T47D (cell line): Measurements from ENCODE around the gene UBE2G2.

Experiments used
- DNase-seq, 2 experiments: peaks; one replicate each; pipeline versions ENCODE4 v3.0.0 to v3.0.0-alpha.2; 2011 to 2012; ENCODE audit warnings: low read depth in 1 of 2, low spot score in 1 of 2
- JUND ChIP-seq: IDR thresholded peaks from 2 replicates; pipeline ENCODE4 v1.6.1; 2012; ENCODE audit warnings: low read depth
- in situ Hi-C: cut with HindIII; loops from 2 replicates; pipeline ENCODE4 v1.10.0; 2016; ENCODE audit warnings: low sequenced_read_pairs, low pct_unique_long_range_greater_than_20kb

The UBE2G2 gene, protein sequence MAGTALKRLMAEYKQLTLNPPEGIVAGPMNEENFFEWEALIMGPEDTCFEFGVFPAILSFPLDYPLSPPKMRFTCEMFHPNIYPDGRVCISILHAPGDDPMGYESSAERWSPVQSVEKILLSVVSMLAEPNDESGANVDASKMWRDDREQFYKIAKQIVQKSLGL

DNA sequence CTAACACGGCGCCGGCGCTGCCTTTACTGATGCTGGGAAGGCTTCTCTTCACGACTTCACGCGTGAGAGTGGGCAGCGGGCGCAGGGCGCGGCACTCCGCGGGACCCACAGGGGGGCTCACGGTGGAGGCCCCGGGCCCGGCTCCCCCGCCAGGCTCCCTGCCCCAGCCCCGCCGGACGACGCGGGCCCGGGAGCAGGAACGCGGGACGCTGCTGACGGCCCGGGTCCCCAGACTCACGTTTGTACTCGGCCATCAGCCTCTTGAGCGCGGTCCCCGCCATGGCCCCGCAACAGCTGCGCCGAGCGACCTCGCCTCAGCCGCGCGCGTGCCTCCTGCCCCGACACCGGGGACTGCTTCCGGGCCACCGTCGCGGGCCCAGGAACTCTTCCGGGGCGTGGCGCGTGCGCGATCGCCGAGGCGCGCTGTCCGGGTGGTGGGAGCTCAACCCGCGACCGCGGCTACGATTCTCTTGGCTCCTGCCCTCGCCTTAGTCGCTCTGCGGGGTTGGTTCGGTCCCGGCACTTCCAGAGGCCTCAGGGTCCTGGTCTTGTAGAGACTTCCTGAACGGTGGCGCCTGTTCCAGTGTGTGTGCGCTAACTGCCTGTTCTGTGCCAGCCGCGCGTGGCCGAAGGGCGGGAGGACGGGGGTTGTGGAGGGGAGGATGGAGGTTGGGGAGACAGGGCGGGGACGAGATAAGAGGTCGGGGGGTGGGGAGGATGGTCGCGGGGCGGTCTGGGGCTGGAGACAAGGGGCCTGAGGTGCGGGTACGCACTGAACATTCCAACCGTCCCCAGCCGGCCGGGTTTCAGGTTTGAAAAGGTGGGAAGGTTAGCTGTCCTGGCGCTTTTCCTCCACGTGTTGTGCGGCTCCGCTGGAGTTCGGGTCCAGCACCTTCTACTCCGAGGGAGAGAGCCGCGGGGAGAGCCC, at the start of gene UBE2G2:
TSS of gene UBE2G2 (minus strand) at position 353 of the 928 bp plus-strand sequence. CDS start at position 281, 72 bp downstream.
- in situ Hi-C loops = no loop called here
- DNase-seq = peak; percentile 86 to 92
- TF ChIP-seq JUND = no peak

DNA sequence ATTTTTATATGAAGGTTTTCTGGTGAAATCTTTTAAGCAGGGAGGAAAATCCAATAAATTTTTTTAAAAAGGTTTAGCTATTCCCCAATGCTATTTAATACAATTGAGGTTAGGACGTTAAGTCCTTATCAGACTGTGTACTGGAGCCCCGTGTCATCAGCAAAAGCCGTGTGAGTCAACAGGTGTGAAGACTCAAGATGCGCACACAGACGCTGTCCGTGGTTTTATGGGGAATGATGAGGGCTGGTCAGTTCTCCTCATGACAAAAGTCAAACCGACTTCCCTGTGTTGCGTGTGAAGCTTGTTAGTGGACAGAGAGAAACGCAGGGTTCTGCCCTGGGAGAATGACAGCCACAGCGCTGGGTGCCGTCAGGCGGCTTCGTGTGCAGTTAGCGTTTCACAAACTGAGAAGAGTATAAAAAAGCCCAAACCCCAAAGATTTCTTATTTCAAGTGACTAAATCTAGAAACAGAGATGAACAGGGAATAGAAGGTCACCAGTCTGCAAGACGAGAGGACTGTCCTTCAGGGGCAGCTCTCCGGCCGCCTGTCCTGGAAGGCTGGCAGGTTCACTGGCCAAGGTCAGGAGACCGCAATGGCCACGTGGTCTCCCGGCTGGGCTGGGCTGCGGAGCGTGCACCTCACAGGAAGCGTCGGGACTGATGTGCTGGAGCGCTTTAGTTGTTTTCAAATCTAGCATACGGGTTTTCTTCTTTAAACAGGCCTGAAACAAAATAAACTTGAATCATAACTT, 49.5 kb upstream of the UBE2G2 start:
- DNase-seq = no peak
- in situ Hi-C loops = no loop called here
- no peak for TF ChIP-seq JUND

- no peak for DNase-seq
- no peak for TF ChIP-seq JUND
- in situ Hi-C loops = no loop called here
Measured at GRCh38 chr21:44850208-44850800, 48.7 kb upstream of the UBE2G2 start.

DNA sequence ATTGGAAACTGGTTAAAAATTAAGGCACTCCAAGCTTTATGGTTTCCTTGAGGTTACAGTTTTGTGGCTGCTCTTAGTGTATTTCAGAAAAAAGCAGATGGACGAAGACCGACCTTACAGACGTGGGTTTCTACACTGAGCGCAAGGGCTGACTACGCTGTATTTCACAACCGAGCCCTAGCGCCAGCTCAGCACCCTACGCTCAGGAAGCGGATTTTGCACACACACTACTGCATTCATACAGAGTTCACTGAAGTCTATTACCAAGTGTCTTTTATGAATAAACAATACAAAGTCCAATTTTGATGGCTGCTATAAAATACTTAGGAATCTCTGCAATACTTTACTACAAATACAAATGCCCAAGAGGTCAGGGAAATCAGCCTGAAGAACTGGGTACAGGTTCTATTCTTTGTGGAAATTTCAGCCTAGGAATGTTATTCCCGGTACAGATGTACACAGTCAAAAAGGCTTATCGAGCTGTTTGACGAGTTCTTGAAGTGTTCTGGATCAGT, 48.1 kb upstream of the UBE2G2 start:
- no peak for TF ChIP-seq JUND
- in situ Hi-C loops = no loop called here
- no peak for DNase-seq

DNA sequence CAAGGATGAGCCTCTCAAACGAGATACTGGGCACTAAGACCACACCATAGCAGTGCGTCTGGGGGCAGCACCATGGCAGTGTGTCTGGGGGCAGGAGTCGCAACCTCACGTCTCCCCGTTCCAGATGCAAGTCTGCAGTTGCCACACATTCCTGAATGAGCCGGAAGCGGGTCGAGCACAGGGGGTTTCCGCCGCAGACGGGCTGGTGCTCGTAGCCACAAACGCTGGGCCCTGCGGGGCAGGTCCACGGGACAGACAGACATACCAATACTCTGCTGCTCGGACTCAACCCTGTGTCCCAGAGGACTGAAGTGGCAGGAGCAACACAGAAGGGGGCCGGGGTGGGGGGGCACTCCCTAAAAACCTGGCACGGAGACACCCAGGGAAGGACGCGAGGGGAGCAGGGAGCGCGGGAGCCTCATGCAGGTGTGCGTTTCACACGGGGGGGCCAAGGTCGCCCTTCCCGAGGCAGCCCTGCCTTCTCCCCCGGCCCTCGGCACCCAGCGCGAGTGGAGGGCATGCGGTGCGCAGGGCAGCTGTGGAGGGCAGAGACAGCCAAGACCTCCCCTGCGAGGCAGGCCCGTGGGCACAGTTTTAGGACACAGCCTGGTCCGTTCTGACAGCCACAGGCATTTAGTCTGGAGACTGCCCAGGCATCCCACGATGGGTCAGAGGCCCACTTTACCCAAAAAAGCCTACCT, 47.4 kb upstream of the UBE2G2 start:
- no peak for DNase-seq
- no peak for TF ChIP-seq JUND
- in situ Hi-C loops = no loop called here

DNA sequence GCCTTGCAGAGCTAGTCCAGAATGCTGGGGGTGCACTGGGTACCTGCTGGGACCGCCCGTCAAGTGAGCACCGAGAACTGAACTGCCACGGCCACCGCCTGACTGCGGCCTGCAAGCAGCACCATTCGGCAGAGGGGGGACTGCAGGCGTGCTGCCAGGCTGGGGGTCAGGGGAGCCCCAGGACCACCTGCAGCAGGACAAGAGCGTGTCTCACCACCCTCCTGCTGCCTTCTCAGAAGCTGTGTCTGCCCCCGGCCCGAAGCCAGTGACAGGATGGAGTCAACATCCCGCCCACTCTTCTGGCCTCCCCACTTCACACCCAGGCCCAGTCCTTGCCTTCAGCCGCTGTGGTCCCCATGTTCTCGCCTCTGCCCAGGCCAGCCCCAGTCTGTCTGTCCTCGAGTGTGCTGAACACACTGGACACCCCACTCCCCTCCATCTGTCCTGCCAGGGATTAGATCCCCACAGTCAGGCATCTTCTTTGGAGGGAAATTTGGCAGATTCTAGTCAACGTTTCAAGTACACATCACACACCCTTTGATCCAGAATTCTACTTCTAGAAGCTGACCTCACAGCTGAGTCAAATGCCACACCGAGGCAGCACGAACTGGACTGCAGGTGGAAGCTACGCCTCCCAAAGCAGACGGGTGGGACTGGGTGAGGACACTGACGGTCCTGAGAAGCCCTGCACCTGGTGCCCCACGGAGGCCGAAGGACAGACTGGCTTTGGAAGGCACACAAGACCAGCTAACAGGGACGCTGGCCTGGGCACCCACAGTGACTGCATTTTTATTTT, 45.8 kb upstream of the UBE2G2 start:
- TF ChIP-seq JUND = no peak
- in situ Hi-C loops = no loop called here
- no peak for DNase-seq

DNA sequence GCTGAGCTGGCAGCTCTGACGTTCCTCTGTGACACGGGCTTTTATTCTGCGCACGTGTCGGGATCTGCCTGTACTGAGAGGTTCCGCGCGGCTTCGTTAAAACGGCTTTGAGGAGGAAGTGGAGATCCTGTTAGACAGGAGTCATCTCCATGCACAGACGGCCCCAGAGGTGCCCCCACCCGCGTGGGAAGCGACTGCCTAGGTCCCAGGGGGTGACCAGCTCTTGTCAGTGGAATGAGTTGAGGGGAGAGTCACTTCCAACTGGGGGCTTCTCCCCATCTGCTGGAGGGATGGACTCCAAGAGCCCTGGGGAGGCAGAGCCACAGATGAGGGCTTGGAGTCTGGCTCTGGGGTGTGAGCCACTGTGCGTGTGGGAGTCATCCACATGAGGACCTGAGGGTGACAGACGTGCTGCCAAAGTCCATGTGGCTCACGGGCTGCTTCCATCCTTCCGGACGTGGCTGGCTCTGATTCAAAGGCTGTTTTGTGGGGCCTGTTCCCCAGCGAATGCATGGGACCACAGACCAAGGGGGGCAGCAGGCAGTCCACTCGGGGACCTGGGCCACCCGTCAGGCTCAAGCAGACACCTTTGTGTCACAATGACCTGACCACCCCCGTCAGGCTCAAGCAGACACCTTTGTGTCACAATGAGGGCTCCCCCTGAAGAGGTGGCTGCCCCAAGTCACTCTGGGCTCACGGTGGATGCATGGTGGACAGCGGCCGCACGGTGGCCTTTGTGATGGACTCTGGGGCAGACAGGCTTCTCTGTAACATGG, 45.1 kb upstream of the UBE2G2 start:
- in situ Hi-C loops = no loop called here
- no peak for TF ChIP-seq JUND
- DNase-seq = peak; percentile 70 to 74

DNA sequence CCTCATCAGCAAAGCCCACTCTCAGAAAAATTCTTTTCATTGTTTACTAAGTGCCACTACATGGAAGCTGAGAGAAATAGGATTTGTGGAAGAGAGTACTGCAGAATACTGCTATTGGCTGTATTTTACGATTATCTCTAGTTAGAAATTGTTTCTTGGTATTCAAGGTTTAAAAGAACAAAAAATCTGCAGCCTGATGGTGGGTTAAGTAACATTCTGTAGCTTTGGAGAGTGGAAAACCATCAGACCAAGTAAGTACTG, 44.5 kb upstream of the UBE2G2 start:
- DNase-seq = no peak
- TF ChIP-seq JUND = no peak
- in situ Hi-C loops = no loop called here

- DNase-seq = peak; percentile 75 to 80
- no peak for TF ChIP-seq JUND
- in situ Hi-C loops = no loop called here
Measured at GRCh38 chr21:44845418-44846223, 44.0 kb upstream of the UBE2G2 start.

GRCh38 chr21:44844256-44844655, 42.6 kb upstream of the UBE2G2 start:
- in situ Hi-C loops = no loop called here
- DNase-seq = no peak
- TF ChIP-seq JUND = no peak
